ENCODE measurements around the gene ORAI2.

GRCh38 chr7:102460467-102460866, 27.1 kb downstream of the ORAI2 start:
- no peak for TF ChIP-seq CTCF (IDR thresholded peaks at IDR 0.05; ENCODE audit: extremely low read depth in 1 of 2, insufficient read depth in 1 of 2, low read depth in 1 of 2, low read length in 2 of 2)
- TF ChIP-seq MAX (IDR thresholded peaks at IDR 0.05; ENCODE audit: insufficient read depth, insufficient read length) = no peak
- no peak for TF ChIP-seq EZH2 (IDR thresholded peaks at IDR 0.05; ENCODE audit: borderline replicate concordance, low read depth, low read length, severe bottlenecking)
- no peak for TF ChIP-seq POLR2A (IDR thresholded peaks at IDR 0.05; ENCODE audit: low read depth, low read length)
- no peak for TF ChIP-seq POLR2AphosphoS5 (IDR thresholded peaks at IDR 0.05; ENCODE audit: insufficient read depth, low read depth, low read length)
- TF ChIP-seq JUN (IDR thresholded peaks at IDR 0.05; ENCODE audit: borderline replicate concordance, insufficient read depth, insufficient read length, low read depth) = no peak
- no peak for TF ChIP-seq FOS (IDR thresholded peaks at IDR 0.05; ENCODE audit: borderline replicate concordance, insufficient read depth, low read length)

Data from endothelial cell of umbilical vein (primary cell).